Right lobe of liver (tissue), 4 donors: ENCODE data around the gene IQSEC1.

Source experiments
- POLR2A ChIP-seq: fragments of 450-650 bp; IDR thresholded peaks from one replicate; pipeline ENCODE4 v1.6.1; 2017; ENCODE audit warnings: antibody characterized with exemption, mild to moderate bottlenecking
- TF ChIP-seq, protein P1 (sequence below), 4 donors: fragments of 200-600 bp in 3 of 4; fragments of 450-650 bp in 1 of 4; IDR thresholded peaks; one replicate each; pipeline versions ENCODE4 v1.5.1 to v1.8.0; 2016 to 2022; ENCODE audit warnings: antibody characterized with exemption in 4 of 4, mild to moderate bottlenecking in 2 of 4
- donor health status: DM: no; HTN: no; CAD: no.
- donor health status: DM: no; HTN: no; CAD: no.
- donor health status: DM: no; HTN: yes; CAD: no.

DNA sequence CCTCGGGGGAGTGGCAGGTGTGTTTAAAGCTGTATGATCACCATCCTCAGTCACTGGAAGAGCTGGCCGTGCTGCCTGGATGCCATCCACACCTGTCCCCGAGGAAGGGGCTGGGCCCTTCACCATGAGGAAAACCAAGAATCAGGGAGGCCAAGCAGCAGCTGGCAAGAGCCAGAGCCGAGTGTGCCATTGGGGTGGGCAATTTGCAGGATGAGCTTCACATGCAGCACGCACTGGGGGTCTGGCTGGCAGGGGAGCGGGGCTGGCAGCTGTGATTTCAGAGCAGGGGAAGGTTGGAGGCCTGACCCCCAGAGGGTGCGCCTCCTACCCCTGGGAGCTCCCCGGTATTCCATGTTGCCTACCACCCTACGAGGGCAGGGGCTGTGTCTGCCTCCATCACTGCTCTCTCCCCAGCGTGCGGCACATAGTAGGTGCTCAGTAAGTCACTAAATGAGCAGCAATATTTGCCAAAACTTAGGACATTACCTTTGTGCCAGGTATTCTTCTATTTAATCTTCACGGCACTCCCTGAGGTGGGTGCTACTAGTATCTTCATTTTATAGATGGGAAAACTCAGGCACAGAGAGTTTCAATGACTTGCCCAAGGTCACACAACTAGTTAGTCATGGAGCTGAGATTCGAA, 30.3 kb upstream of the IQSEC1 start:
- TF ChIP-seq, protein P1, sequence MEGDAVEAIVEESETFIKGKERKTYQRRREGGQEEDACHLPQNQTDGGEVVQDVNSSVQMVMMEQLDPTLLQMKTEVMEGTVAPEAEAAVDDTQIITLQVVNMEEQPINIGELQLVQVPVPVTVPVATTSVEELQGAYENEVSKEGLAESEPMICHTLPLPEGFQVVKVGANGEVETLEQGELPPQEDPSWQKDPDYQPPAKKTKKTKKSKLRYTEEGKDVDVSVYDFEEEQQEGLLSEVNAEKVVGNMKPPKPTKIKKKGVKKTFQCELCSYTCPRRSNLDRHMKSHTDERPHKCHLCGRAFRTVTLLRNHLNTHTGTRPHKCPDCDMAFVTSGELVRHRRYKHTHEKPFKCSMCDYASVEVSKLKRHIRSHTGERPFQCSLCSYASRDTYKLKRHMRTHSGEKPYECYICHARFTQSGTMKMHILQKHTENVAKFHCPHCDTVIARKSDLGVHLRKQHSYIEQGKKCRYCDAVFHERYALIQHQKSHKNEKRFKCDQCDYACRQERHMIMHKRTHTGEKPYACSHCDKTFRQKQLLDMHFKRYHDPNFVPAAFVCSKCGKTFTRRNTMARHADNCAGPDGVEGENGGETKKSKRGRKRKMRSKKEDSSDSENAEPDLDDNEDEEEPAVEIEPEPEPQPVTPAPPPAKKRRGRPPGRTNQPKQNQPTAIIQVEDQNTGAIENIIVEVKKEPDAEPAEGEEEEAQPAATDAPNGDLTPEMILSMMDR (IDR thresholded peaks at IDR 0.05) = no peak
- no peak for TF ChIP-seq POLR2A
